SK-N-SH (cell line): Measurements from ENCODE around the gene NCKAP5. TPM values are rescaled to one million over a fixed set of nuclear protein-coding genes. Genes with fewer than 3 reads are reported as not detected.

ENCODE experiments used
- CTCF ChIA-PET: fragments of 300-600, 350-600 bp; formaldehyde crosslinking; extraction: SDS; loops from one replicate; lab custom pipeline; 2021; lab: Yijun Ruan, JAX
- POLR2A ChIA-PET: fragments of 350-600 bp; sonication (Branson Sonifier 250); formaldehyde crosslinking; extraction: SDS; loops from one replicate; lab custom pipeline; 2020; ENCODE audit warnings: antibody characterized with exemption, inconsistent platforms; lab: Yijun Ruan, JAX
- DNase-seq: peaks from one replicate; pipeline ENCODE4 v3.0.0; 2012
- H2AFZ ChIP-seq: fragments of 200-600 bp; sonication (generic); 2 replicates; pipeline ENCODE4 v1.8.1; 2016; ENCODE audit warnings: antibody characterized with exemption, mild to moderate bottlenecking, low read depth
- H3F3A ChIP-seq: fragments of 200-600 bp; sonication (generic); replicated peaks from 2 replicates; pipeline ENCODE3; 2016; ENCODE audit warnings: antibody characterized with exemption, mild to moderate bottlenecking; ENCODE audit not compliant: insufficient read depth
- H3K27ac ChIP-seq, 2 experiments: fragments of 200-500 bp in 1 of 2; fragments of 200-600 bp in 1 of 2; sonication (Bioruptor generic) in 1 of 2; sonication (generic), shearing (Covaris generic) in 1 of 2; 2 replicates each; pipeline versions ENCODE4 v1.5.1 to v1.6.1; 2014 to 2016; ENCODE audit warnings: low read depth in 2 of 2, inconsistent platforms in 1 of 2, low read length in 1 of 2, mild to moderate bottlenecking in 1 of 2, mixed read lengths in 1 of 2
- H3K27me3 ChIP-seq: fragments of 200-600 bp; sonication (generic), shearing (Covaris generic); 2 replicates; pipeline ENCODE4 v1.6.1; 2016; ENCODE audit warnings: mixed run types; ENCODE audit not compliant: insufficient read depth
- H3K36me3 ChIP-seq, 2 experiments: fragments of 200-500 bp in 1 of 2; fragments of 200-600 bp in 1 of 2; sonication (Bioruptor generic) in 1 of 2; sonication (generic) in 1 of 2; replicated peaks in 1 of 2; 2 replicates each; pipeline versions ENCODE3 to v1.5.1; 2014 to 2016; ENCODE audit warnings: low read length in 1 of 2, mild to moderate bottlenecking in 1 of 2; ENCODE audit not compliant: insufficient read depth in 2 of 2, control insufficient read depth in 1 of 2
- H3K4me1 ChIP-seq, 2 experiments: fragments of 200-500 bp in 1 of 2; fragments of 200-600 bp in 1 of 2; sonication (Bioruptor generic) in 1 of 2; sonication (generic), shearing (Covaris generic) in 1 of 2; 2 replicates each; pipeline versions ENCODE4 v1.5.1 to v1.6.1; 2014 to 2016; ENCODE audit warnings: low read depth in 1 of 2, low read length in 1 of 2, mixed run types in 1 of 2; ENCODE audit not compliant: insufficient read depth in 2 of 2, control insufficient read depth in 1 of 2
- H3K4me2 ChIP-seq: fragments of 200-600 bp; sonication (generic), shearing (Covaris generic); 2 replicates; pipeline ENCODE4 v1.6.1; 2017; ENCODE audit warnings: mixed run types
- H3K4me3 ChIP-seq, 2 experiments: fragments of 200-500 bp in 1 of 2; fragments of 200-600 bp in 1 of 2; sonication (Bioruptor generic) in 1 of 2; sonication (generic), shearing (Covaris generic) in 1 of 2; 2 replicates each; pipeline versions ENCODE4 v1.5.1 to v1.8.1; 2014 to 2016; ENCODE audit warnings: low read depth in 2 of 2, inconsistent platforms in 1 of 2, low read length in 1 of 2, mild to moderate bottlenecking in 1 of 2, mixed read lengths in 1 of 2, moderate library complexity in 1 of 2
- H3K79me2 ChIP-seq: fragments of 200-600 bp; sonication (generic); 2 replicates; pipeline ENCODE4 v1.8.1; 2017; ENCODE audit warnings: mild to moderate bottlenecking; ENCODE audit not compliant: insufficient read depth
- H3K9ac ChIP-seq: fragments of 200-600 bp; sonication (generic); 2 replicates; pipeline ENCODE4 v1.6.1; 2017; ENCODE audit warnings: mixed run types
- H3K9me2 ChIP-seq: fragments of 200-600 bp; sonication (generic); 2 replicates; pipeline ENCODE4 v1.6.1; 2017; ENCODE audit warnings: mixed run types
- H3K9me3 ChIP-seq: fragments of 200-600 bp; sonication (generic); 2 replicates; pipeline ENCODE4 v1.6.1; 2017; ENCODE audit warnings: mixed run types, mild to moderate bottlenecking, moderate library complexity
- H4K20me1 ChIP-seq: fragments of 200-600 bp; sonication (generic); 2 replicates; pipeline ENCODE4 v1.6.1; 2017; ENCODE audit warnings: mild to moderate bottlenecking, mixed run types; ENCODE audit not compliant: insufficient read depth
- CHD2 ChIP-seq: fragments of 150-350 bp; IDR thresholded peaks from 2 replicates; pipeline ENCODE4 v1.6.1; 2018; ENCODE audit warnings: low read length; ENCODE audit not compliant: partially characterized antibody
- CTCF ChIP-seq: fragments of 200-600 bp; sonication (generic); IDR thresholded peaks from 2 replicates; pipeline ENCODE4 v1.6.1; 2017; ENCODE audit warnings: antibody characterized with exemption, mild to moderate bottlenecking, moderate library complexity
- ELF1 ChIP-seq: IDR thresholded peaks from 2 replicates; pipeline ENCODE4 v1.4.0; 2012
- EP300 ChIP-seq, 2 experiments: IDR thresholded peaks; 2 replicates each; pipeline versions ENCODE4 v1.4.0 to v1.6.1; 2012; ENCODE audit warnings: borderline replicate concordance in 1 of 2, low read depth in 1 of 2, low read length in 1 of 2
- FOXJ3 ChIP-seq: sonication (generic); formaldehyde crosslinking; IDR thresholded peaks from 2 replicates; pipeline ENCODE4 v1.5.1; 2020; ENCODE audit warnings: mild to moderate bottlenecking, missing genetic modification reagents
- FOXM1 ChIP-seq: IDR thresholded peaks from 2 replicates; pipeline ENCODE4 v1.4.0; 2012; ENCODE audit warnings: low read depth, mild to moderate bottlenecking
- MAX ChIP-seq: IDR thresholded peaks from 2 replicates; pipeline ENCODE4 v1.4.0; 2012; ENCODE audit warnings: low read depth
- MEF2A ChIP-seq: IDR thresholded peaks from 2 replicates; pipeline ENCODE4 v1.4.0; 2012; ENCODE audit warnings: low read depth, borderline replicate concordance
- MXI1 ChIP-seq: IDR thresholded peaks from 2 replicates; pipeline ENCODE4 v1.6.1; 2012; ENCODE audit warnings: mild to moderate bottlenecking, low read depth, low read length, improper control_type of control experiment
- RXRA ChIP-seq: IDR thresholded peaks from 2 replicates; pipeline ENCODE4 v1.4.0; 2012; ENCODE audit warnings: low read depth, mild to moderate bottlenecking, borderline replicate concordance
- SMC3 ChIP-seq: IDR thresholded peaks from 2 replicates; pipeline ENCODE4 v1.6.1; 2012; ENCODE audit warnings: low read depth, low read length, improper control_type of control experiment
- TAF1 ChIP-seq: IDR thresholded peaks from 2 replicates; pipeline ENCODE4 v1.6.1; 2012; ENCODE audit warnings: low read depth, mild to moderate bottlenecking, low read length, moderate library complexity, borderline replicate concordance
- TCF12 ChIP-seq: IDR thresholded peaks from 2 replicates; pipeline ENCODE4 v1.4.0; 2012
- USF1 ChIP-seq: IDR thresholded peaks from 2 replicates; pipeline ENCODE4 v1.4.0; 2012; ENCODE audit warnings: low read depth, borderline replicate concordance
- ZBTB33 ChIP-seq: IDR thresholded peaks from 2 replicates; pipeline ENCODE4 v1.4.0; 2012; ENCODE audit warnings: low read depth, borderline replicate concordance
- WGBS: methylation state at CpG from one replicate; pipeline ENCODE4 v1.1.6; 2017; ENCODE audit warnings: low lambda C conversion rate; 5-methylcytosine and 5-hydroxymethylcytosine counted together
- polyA plus RNA-seq, 3 experiments: library from polyadenylated mRNA; depleted of rRNA; stranded (reverse); fragments of >200 nt; gene quantifications; 2 replicates each; pipeline ENCODE4 v1.2.3, GENCODE V29; 2012

NCKAP5 gene
- polyA plus RNA-seq, 1 of the 3 experiments (the other 2 are of a cell fraction): 0.02 TPM

- Histone ChIP-seq H3K4me1 (0 out of 4 replicates have a peak, but pooled peaks cover 0 to 9% of the 10 kb centered on the region in 2 experiments), H4K20me1 (no peaks in the 10 kb centered on the region), H3K9ac (no peak overlapping the region), H3K27ac (no peak overlapping the region), H3K79me2 (no peaks in the 10 kb centered on the region), H3K9me2 (no peaks in the 10 kb centered on the region), H3K36me3 (no peaks in the 10 kb centered on the region), H2AFZ (no peak overlapping the region), H3K27me3 (no peaks in the 10 kb centered on the region), H3K4me2 (no peak overlapping the region), H3K4me3 (no peak overlapping the region), H3F3A (no peaks in the 10 kb centered on the region), H3K9me3 (no peaks in the 10 kb centered on the region)
- ChIA-PET POLR2A (no interaction called here), CTCF (interaction anchor here (1.4 kb wide), 2 partner anchors 238 to 251 kb away, joined by 4 to 5 read pairs; no protein-coding TSS in a partner anchor)
- no peak for TF ChIP-seq MAX
- TF ChIP-seq FOXJ3 (CRISPR knock-in tag): no peak
- no peak for TF ChIP-seq CTCF
- TF ChIP-seq RXRA: no peak
- no peak for TF ChIP-seq CHD2
- TF ChIP-seq ELF1: no peak
- 63% methylated on average over 3 of the region's 3 CpGs for WGBS
- no peak for DNase-seq
These were observed 26.5 kb downstream of the NCKAP5 start for GRCh38 chr2:133541797-133542196.

- Histone ChIP-seq H3K9me2 (no peaks in the 10 kb centered on the region), H4K20me1 (no peaks in the 10 kb centered on the region), H3K36me3 (no peaks in the 10 kb centered on the region), H2AFZ (no peak overlapping the region), H3K79me2 (no peaks in the 10 kb centered on the region), H3K9me3 (no peaks in the 10 kb centered on the region), H3K4me1 (0 out of 4 replicates have a peak, but pooled peaks cover 0 to 9% of the 10 kb centered on the region in 2 experiments), H3F3A (no peaks in the 10 kb centered on the region), H3K27ac (no peak overlapping the region), H3K4me3 (no peak overlapping the region), H3K9ac (no peak overlapping the region), H3K4me2 (no peak overlapping the region), H3K27me3 (no peaks in the 10 kb centered on the region)
- 11% methylated on average over 1 of the region's 1 CpG for WGBS
- ChIA-PET POLR2A (no interaction called here), CTCF (no interaction called here)
- DNase-seq: no peak
- no peak for TF ChIP-seq USF1
These were observed 26.9 kb downstream of the NCKAP5 start for GRCh38 chr2:133541376-133541775.

- no peak for TF ChIP-seq ZBTB33
- no peak for TF ChIP-seq MEF2A
- TF ChIP-seq TCF12: no peak
- no peak for TF ChIP-seq ELF1
- no peak for TF ChIP-seq SMC3
- TF ChIP-seq TAF1: no peak
- TF ChIP-seq MAX: no peak
- no peak for TF ChIP-seq EP300 (IDR thresholded peaks at IDR 0.05; ENCODE audit: borderline replicate concordance in 1 of 2, low read depth in 1 of 2, low read length in 1 of 2)
- no peak for TF ChIP-seq FOXM1
- no peak for TF ChIP-seq MXI1
- TF ChIP-seq, all 33 proteins: peak for 0
- Histone ChIP-seq H3K79me2 (no peaks in the 10 kb centered on the region), H3K9me2 (no peaks in the 10 kb centered on the region), H3K4me1 (peaks cover 0 to 18% of the 10 kb centered on the region in 2 experiments; a peak in 1 of 4 replicates), H3K27me3 (no peaks in the 10 kb centered on the region), H4K20me1 (no peaks in the 10 kb centered on the region), H3K27ac (no peak overlapping the region), H3K4me2 (no peak overlapping the region), H3K4me3 (no peak overlapping the region), H3K9ac (no peak overlapping the region), H2AFZ (no peak overlapping the region), H3K9me3 (no peaks in the 10 kb centered on the region), H3K36me3 (no peaks in the 10 kb centered on the region), H3F3A (no peaks in the 10 kb centered on the region)
- ChIA-PET CTCF (interaction anchor here (1.3 kb wide), 1 partner anchor 311 kb away, joined by 4 read pairs; no protein-coding TSS in a partner anchor), POLR2A (no interaction called here)
- WGBS: 53% methylated on average over 4 of the region's 4 CpGs
- no peak for DNase-seq
These were observed 35.3 kb downstream of the NCKAP5 start for GRCh38 chr2:133532919-133533318.
